GM18511 (cell line): ENCODE results near the gene TCAP.

Experiments
- ATAC-seq: cut with Tn5 transposase; IDR thresholded peaks from one replicate; pipeline ENCODE4 v1.9.1; 2021; ENCODE audit warnings: mild to moderate bottlenecking, moderate library complexity; ENCODE audit not compliant: unreplicated experiment

Gene TCAP

DNA sequence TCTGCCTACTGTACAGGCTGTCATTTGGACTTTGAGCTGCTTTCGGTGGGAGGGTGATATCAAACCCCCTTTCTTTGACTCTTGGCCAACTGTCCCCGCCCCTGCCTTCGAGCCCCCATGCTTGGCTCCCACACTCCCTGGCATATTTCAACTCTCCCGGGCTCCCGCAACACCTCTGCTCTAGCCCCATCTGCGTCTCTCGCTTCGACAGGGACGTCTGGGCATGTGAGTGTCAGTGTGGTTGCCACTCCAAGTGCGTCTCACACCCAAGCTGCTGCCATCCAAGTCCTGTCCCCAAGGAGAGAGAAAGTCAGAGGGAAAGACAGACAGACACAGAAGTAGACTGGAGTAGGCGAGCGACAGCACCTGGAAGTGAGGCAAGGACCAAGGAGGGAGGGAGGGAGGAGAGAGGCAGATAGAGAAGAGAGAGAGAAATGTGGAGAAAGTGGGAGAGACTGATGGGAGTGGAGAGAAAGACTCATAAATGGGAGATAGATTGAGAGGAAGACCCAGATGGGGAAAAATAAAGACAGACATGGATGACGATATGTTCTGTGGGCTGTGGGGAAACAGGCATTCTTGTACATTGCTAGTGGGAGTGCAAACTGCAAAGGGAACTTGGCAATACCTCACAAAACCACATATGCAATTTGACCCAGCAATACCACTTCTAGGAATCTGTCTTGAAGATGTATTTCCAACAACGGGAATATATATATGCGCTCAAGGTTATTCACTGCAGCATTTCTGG is 16.4 kb upstream of the TCAP start:
- ATAC-seq = no peak

DNA sequence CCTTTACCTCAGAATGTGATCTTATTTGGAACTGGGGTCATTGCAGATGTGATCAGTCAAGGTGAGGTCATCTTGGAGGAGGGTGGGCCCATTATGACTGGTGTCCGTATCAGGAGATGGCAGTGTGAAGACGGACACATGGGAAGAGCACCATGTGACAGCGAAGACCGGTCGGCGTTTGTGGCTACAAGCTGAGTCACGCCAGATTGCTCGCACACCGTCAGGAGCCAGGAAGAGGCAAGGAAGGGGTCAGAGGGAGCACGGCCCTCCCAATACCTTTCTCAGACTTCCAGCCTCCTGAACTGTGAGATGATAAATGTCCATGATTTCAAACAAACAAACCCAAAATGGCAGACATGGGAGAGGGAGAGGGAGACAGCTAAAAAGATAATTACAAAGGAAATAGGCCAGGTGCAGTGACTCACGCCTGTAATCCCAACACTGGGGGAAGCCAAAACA is 15.0 kb upstream of the TCAP start:
- ATAC-seq = no peak

GRCh38 chr17:39651923-39652586 is 13.1 kb upstream of the TCAP start:
- ATAC-seq = no peak

GRCh38 chr17:39652587-39653315 is 12.4 kb upstream of the TCAP start:
- no peak for ATAC-seq

- no peak for ATAC-seq
Observed at GRCh38 chr17:39653316-39653661, 11.9 kb upstream of the TCAP start.

- no peak for ATAC-seq
Observed at GRCh38 chr17:39653662-39654331, 11.4 kb upstream of the TCAP start.

GRCh38 chr17:39655105-39655504 is 10.0 kb upstream of the TCAP start:
- ATAC-seq = no peak

- no peak for ATAC-seq
Observed at GRCh38 chr17:39658346-39658745, 6.8 kb upstream of the TCAP start.

DNA sequence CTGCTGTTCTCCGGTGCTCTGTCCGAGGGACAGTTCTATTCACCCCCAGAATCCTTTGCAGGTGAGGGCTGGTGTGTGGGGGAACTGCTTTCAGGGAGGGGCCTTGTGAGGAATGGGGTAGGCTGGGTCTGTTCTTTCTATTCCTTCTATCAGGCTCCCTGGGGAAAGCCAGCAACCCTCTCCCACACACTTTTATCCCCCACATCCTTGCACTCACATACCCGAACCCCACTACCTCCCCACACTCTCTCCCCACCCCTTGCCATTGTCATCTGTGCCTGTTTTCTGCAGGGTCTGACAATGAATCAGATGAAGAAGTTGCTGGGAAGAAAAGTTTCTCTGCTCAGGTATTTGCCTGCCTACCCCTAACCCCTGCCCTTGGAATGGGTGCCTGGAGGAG is 6.4 kb upstream of the TCAP start:
- no peak for ATAC-seq

DNA sequence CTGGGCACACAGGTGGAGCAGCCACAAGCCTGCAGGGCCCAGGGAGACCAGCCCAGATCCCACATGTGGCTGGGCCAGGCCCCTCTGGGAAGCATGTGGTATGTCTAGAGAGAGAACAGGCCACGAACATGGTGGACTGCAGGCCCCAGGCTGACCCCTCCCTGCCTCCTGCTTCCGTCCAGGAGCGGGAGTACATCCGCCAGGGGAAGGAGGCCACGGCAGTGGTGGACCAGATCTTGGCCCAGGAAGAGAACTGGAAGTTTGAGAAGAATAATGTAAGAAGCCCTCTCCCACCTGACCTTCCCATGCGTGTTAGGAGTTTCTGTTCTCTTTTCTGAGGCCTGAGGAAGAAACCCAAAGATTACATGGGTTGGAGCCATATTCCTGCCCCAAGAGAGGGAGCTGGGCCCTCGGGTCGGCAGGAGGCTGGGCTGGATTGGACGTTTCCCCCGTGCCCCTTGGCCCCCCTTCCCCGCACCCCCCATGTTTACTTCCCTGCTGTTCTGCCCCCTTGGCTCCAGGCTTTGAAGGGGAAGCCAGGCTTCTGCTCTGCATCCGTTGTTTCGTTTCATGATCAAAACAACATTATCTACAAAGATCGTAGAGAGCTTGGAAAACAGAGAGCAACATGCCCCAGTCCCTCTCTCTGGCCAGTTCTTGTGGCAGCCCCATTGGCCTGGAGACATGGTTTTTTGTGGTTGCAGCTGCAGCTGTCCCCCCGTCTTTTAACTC is 5.7 kb upstream of the TCAP start:
- ATAC-seq = no peak

DNA sequence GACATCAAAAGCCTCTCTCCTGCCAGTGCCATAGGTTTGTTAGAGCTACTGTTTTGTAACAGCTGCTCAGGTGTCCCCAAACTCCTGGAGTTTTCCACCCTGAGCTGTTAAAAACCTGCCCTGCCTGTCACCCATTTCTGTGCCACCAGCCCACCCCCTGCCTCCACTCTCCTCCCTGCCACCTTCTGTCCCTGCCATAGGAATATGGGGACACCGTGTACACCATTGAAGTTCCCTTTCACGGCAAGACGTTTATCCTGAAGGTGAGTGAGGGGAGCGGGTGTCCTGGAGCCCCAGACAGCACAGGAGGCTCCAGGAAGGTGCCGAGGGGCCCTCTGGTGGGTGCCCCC is 5.2 kb upstream of the TCAP start:
- ATAC-seq = no peak

- ATAC-seq = no peak
Observed at GRCh38 chr17:39660397-39661385, 4.5 kb upstream of the TCAP start.

DNA sequence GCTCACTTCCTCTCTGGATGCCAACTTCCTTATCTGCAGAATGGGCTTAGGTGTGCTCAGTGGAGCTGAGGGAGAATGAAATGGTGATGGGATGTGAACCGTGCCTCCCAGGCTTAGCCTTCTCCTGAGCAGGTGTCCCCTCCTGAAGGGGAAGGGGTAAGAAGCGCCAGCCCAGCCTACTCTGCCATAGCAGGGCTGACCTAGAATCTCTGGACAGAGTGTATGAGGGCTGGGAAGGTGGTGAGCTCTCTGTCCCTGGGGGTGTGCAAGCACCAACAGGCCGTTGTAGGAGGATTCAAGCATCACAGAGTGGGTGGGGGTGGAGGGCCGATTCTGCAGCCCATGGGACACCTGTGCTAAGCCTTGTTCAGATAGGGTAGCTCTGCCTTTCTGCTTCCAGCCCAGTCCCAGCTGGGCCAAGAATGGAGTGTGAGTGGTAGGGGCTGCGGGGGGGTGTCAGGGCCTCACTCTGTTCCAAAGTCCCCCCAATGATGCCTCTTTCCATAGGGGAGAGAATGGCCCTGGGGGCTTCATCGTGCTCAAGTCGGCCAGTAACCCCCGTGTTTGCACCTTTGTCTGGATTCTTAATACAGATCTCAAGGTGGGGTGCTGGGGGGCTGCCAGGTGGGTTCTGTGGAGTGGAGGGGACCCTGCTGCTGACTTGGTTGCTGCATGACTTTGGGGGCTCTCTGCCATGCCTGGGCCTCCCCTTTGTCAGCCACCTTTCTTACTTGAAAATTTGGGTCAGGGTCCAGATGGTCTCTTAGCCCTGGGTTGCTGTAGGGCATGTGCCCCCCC is 3.2 kb upstream of the TCAP start:
- ATAC-seq = no peak

DNA sequence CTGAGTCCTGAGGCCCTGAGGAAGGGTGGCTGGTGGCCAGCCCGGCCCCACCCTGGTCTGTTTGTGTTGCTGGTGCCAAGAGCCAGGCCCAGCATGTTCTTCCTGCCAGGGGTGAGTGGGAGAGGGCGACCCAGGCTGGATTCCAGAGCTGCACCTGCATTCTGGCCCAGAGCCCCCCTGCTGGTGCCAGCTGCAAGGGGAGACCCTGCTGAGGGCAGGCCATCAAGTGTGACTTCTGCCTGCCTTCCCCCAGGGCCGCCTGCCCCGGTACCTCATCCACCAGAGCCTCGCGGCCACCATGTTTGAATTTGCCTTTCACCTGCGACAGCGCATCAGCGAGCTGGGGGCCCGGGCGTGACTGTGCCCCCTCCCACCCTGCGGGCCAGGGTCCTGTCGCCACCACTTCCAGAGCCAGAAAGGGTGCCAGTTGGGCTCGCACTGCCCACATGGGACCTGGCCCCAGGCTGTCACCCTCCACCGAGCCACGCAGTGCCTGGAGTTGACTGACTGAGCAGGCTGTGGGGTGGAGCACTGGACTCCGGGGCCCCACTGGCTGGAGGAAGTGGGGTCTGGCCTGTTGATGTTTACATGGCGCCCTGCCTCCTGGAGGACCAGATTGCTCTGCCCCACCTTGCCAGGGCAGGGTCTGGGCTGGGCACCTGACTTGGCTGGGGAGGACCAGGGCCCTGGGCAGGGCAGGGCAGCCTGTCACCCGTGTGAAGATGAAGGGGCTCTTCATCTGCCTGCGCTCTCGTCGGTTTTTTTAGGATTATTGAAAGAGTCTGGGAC is 2.4 kb upstream of the TCAP start:
- no peak for ATAC-seq

GRCh38 chr17:39663340-39663687 is 1.8 kb upstream of the TCAP start:
- no peak for ATAC-seq

GRCh38 chr17:39663688-39664580 is 1.2 kb upstream of the TCAP start:
- no peak for ATAC-seq

GRCh38 chr17:39665642-39666224 is 584 bp downstream of the TCAP start:
- no peak for ATAC-seq
